Ovary (tissue), 3 donors: ENCODE measurements around the gene SRGAP2.
"Not testable (repeated sequence)": the region's sequence is repeated elsewhere in the genome, so short reads cannot be mapped to it uniquely, and the experiment has no call there.

ENCODE experiments used
- EP300 ChIP-seq: sonication (generic); formaldehyde crosslinking; IDR thresholded peaks from one replicate; pipeline ENCODE4 v1.6.1; 2017; ENCODE audit warnings: antibody characterized with exemption
- POLR2A ChIP-seq: fragments of 450-650 bp; IDR thresholded peaks from one replicate; pipeline ENCODE4 v1.6.1; 2017; ENCODE audit warnings: antibody characterized with exemption, mild to moderate bottlenecking, moderate library complexity
- TF ChIP-seq, protein P1 (sequence below), 3 donors: fragments of 450-650 bp in 2 of 3; fragments of 200-600 bp in 1 of 3; IDR thresholded peaks; one replicate each; pipeline versions ENCODE4 v1.5.1 to v1.8.0; 2016 to 2022; ENCODE audit warnings: antibody characterized with exemption in 3 of 3, mild to moderate bottlenecking in 1 of 3
- donor health status: DM: no; HTN: no; CAD: no.

DNA sequence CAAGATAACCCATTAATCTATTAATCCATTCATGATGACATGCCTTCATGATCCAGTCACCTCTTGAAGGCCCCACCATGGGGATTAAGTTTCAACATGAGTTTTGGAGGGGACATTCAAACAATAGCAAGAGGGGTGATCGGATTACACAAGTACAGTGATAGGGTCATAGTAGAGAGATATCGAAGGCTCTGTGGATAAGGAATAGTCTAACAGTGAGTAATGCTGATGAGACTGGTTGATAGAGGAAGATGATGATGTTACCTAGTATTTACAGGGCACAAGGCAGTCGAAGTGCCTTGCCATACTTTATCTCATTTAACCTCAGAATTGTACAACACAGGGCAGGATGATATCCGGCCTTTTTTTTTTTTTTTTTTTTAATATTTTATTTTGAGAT lies 18.2 kb downstream of the SRGAP2 start:
- TF ChIP-seq, protein P1, sequence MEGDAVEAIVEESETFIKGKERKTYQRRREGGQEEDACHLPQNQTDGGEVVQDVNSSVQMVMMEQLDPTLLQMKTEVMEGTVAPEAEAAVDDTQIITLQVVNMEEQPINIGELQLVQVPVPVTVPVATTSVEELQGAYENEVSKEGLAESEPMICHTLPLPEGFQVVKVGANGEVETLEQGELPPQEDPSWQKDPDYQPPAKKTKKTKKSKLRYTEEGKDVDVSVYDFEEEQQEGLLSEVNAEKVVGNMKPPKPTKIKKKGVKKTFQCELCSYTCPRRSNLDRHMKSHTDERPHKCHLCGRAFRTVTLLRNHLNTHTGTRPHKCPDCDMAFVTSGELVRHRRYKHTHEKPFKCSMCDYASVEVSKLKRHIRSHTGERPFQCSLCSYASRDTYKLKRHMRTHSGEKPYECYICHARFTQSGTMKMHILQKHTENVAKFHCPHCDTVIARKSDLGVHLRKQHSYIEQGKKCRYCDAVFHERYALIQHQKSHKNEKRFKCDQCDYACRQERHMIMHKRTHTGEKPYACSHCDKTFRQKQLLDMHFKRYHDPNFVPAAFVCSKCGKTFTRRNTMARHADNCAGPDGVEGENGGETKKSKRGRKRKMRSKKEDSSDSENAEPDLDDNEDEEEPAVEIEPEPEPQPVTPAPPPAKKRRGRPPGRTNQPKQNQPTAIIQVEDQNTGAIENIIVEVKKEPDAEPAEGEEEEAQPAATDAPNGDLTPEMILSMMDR (IDR thresholded peaks at IDR 0.05) = not testable (repeated sequence)
- TF ChIP-seq POLR2A, EP300: not testable (repeated sequence)
